ENCODE results near the gene ABCC4.
"Not testable (repeated sequence)": the region's sequence is repeated elsewhere in the genome, so short reads cannot be mapped to it uniquely, and the experiment has no call there.

ABCC4 gene

GRCh38 chr13:95228130-95228529, 73.1 kb downstream of the ABCC4 start:
- DNase-seq: no peak

- no peak for DNase-seq
Observed at GRCh38 chr13:95226932-95227695, 74.1 kb downstream of the ABCC4 start.

- no peak for DNase-seq
Observed at GRCh38 chr13:95226476-95226875, 74.8 kb downstream of the ABCC4 start.

GRCh38 chr13:95226050-95226449, 75.2 kb downstream of the ABCC4 start:
- no peak for DNase-seq

- DNase-seq: no peak
Observed at GRCh38 chr13:95224064-95224463, 77.2 kb downstream of the ABCC4 start.

- DNase-seq: no peak
Observed at GRCh38 chr13:95222733-95223018, 78.6 kb downstream of the ABCC4 start.

- no peak for DNase-seq
Observed at GRCh38 chr13:95221971-95222732, 79.1 kb downstream of the ABCC4 start.

- no peak for DNase-seq
Observed at GRCh38 chr13:95220611-95221010, 80.6 kb downstream of the ABCC4 start.

- no peak for DNase-seq
Observed at GRCh38 chr13:95217920-95218830, 83.1 kb downstream of the ABCC4 start.

GRCh38 chr13:95216182-95216581, 85.1 kb downstream of the ABCC4 start:
- DNase-seq: no peak

GRCh38 chr13:95212983-95213850, 88.0 kb downstream of the ABCC4 start:
- no peak for DNase-seq

GRCh38 chr13:95209109-95209508, 92.1 kb downstream of the ABCC4 start:
- DNase-seq: no peak

GRCh38 chr13:95207769-95208366, 93.4 kb downstream of the ABCC4 start:
- DNase-seq: no peak

GRCh38 chr13:95206116-95206515, 95.1 kb downstream of the ABCC4 start:
- DNase-seq: no peak

GRCh38 chr13:95204231-95204765, 97.0 kb downstream of the ABCC4 start:
- DNase-seq: no peak

- no peak for DNase-seq
Observed at GRCh38 chr13:95201814-95202651, 99.2 kb downstream of the ABCC4 start.

GRCh38 chr13:95200386-95200957, 100.8 kb downstream of the ABCC4 start:
- not testable (repeated sequence) for DNase-seq

GRCh38 chr13:95199896-95200295, 101.4 kb downstream of the ABCC4 start:
- no peak for DNase-seq

- not testable (repeated sequence) for DNase-seq
Observed at GRCh38 chr13:95198606-95199005, 102.6 kb downstream of the ABCC4 start.

- DNase-seq: no peak
Observed at GRCh38 chr13:95197548-95197947, 103.7 kb downstream of the ABCC4 start.

All from stimulated activated CD4-positive, alpha-beta T cell treated with anti-CD3 and anti-CD28 coated beads, Interleukin-4, amount 100 ng/mL, for 4 hours (primary cell).